Stimulated activated effector memory CD8-positive, alpha-beta T cell treated with anti-CD3 and anti-CD28 coated beads, Interleukin-12 subunit alpha, Interleukin-12 subunit beta, amount 100 ng/mL, for 72 hours (primary cell): ENCODE data around the gene NARF.
"Not testable (repeated sequence)": the region's sequence is repeated elsewhere in the genome, so short reads cannot be mapped to it uniquely, and the experiment has no call there.

Experiments used
- ATAC-seq: fragments of 150-1000 bp; cut with Tn5 transposase; 2 replicates; pipeline ENCODE4 v1.10.0; 2021
- DNase-seq, 2 donors: peaks; one replicate each; pipeline ENCODE4 v3.0.0; 2021 to 2022; ENCODE audit warnings: low spot score in 2 of 2
- H3K27ac Mint-ChIP-seq: one replicate; pipeline ENCODE4 v1.8.0; 2022; ENCODE audit warnings: mild to moderate bottlenecking, mixed read lengths
- H3K36me3 Mint-ChIP-seq: one replicate; pipeline ENCODE4 v1.8.0; 2022; ENCODE audit warnings: mild to moderate bottlenecking, mixed read lengths
- H3K4me1 Mint-ChIP-seq: one replicate; pipeline ENCODE4 v1.8.0; 2022; ENCODE audit warnings: mixed read lengths
- H3K4me3 Mint-ChIP-seq: one replicate; pipeline ENCODE4 v1.8.0; 2022; ENCODE audit warnings: mild to moderate bottlenecking, mixed read lengths
- H3K9me3 Mint-ChIP-seq: one replicate; pipeline ENCODE4 v1.8.0; 2022; ENCODE audit warnings: mixed read lengths

Gene NARF

GRCh38 chr17:82450357-82451106 is 8.0 kb upstream of the NARF start, which contains the start of gene CYBC1:
TSS of gene CYBC1 (minus strand) at chr17:82450752. CDS start at chr17:82449254, 1,498 bp downstream.
- no peaks in the 10 kb centered on the region for H3K9me3 Mint-ChIP-seq
- H3K36me3 Mint-ChIP-seq, result peaks cover 43% of the 10 kb centered on the region
- peak; percentile 92 to 96 for DNase-seq
- peak within 1 kb of the TSS; percentile 99 for H3K4me3 Mint-ChIP-seq
- ATAC-seq, result peak; percentile 85
- H3K4me1 Mint-ChIP-seq, result peaks cover 45% of the 10 kb centered on the region
- H3K27ac Mint-ChIP-seq, result peak within 1 kb of the TSS; percentile 99

- peak overlapping the region; percentile 99 for H3K27ac Mint-ChIP-seq
- no peak for ATAC-seq
- no peak for DNase-seq
- H3K36me3 Mint-ChIP-seq, result peaks cover 27% of the 10 kb centered on the region
- no peaks in the 10 kb centered on the region for H3K9me3 Mint-ChIP-seq
- H3K4me3 Mint-ChIP-seq, result peak overlapping the region; percentile 99
- peaks cover 41% of the 10 kb centered on the region for H3K4me1 Mint-ChIP-seq
Measured at GRCh38 chr17:82452162-82452561, 6.4 kb upstream of the NARF start.

- not testable (repeated sequence) for ATAC-seq, DNase-seq, H3K9me3 Mint-ChIP-seq, H3K4me3 Mint-ChIP-seq
- Mint-ChIP-seq H3K36me3 (peaks cover 26% of the 10 kb centered on the region), H3K4me1 (peaks cover 45% of the 10 kb centered on the region), H3K27ac (peak overlapping the region; percentile 99)
Measured at GRCh38 chr17:82453151-82453550, 5.4 kb upstream of the NARF start.

GRCh38 chr17:82453706-82454105 is 4.8 kb upstream of the NARF start:
- peaks cover 45% of the 10 kb centered on the region for H3K4me1 Mint-ChIP-seq
- DNase-seq, ATAC-seq, H3K27ac Mint-ChIP-seq, H3K9me3 Mint-ChIP-seq, H3K4me3 Mint-ChIP-seq: not testable (repeated sequence)
- H3K36me3 Mint-ChIP-seq, result peaks cover 31% of the 10 kb centered on the region

GRCh38 chr17:82457073-82457928 is 1.2 kb upstream of the NARF start:
- Mint-ChIP-seq H3K4me3 (peak overlapping the region; percentile 90), H3K36me3 (peaks cover 50% of the 10 kb centered on the region), H3K27ac (peak overlapping the region; percentile 96), H3K4me1 (peaks cover 34% of the 10 kb centered on the region), H3K9me3 (no peaks in the 10 kb centered on the region)
- ATAC-seq (no peak), DNase-seq (no peak)

- peak overlapping the region; percentile 96 for H3K27ac Mint-ChIP-seq
- no peak for ATAC-seq
- H3K9me3 Mint-ChIP-seq, result no peaks in the 10 kb centered on the region
- peaks cover 56% of the 10 kb centered on the region for H3K36me3 Mint-ChIP-seq
- peaks cover 36% of the 10 kb centered on the region for H3K4me1 Mint-ChIP-seq
- no peak for DNase-seq
- peak overlapping the region; percentile 90 for H3K4me3 Mint-ChIP-seq
Measured at GRCh38 chr17:82457929-82458178, 687 bp upstream of the NARF start.

GRCh38 chr17:82458885-82459424 is 414 bp downstream of the NARF start:
- Mint-ChIP-seq H3K4me1 (peaks cover 47% of the 10 kb centered on the region), H3K36me3 (peaks cover 67% of the 10 kb centered on the region), H3K9me3 (no peaks in the 10 kb centered on the region)

GRCh38 chr17:82459936-82460335 is 1.4 kb downstream of the NARF start:
- H3K9me3 Mint-ChIP-seq, DNase-seq, H3K27ac Mint-ChIP-seq, ATAC-seq: not testable (repeated sequence)
- H3K4me3 Mint-ChIP-seq, result peak overlapping the region; percentile 90
- H3K4me1 Mint-ChIP-seq, result peaks cover 55% of the 10 kb centered on the region
- H3K36me3 Mint-ChIP-seq, result peaks cover 77% of the 10 kb centered on the region

More at GRCh38 chr17:82458885-82459424, 414 bp downstream of the NARF start:
- Mint-ChIP-seq H3K27ac (peak overlapping the region; percentile 96), H3K4me3 (peak overlapping the region; percentile 90)
- ATAC-seq (no peak), DNase-seq (no peak)

GRCh38 chr17:82461827-82462524 is 3.4 kb downstream of the NARF start:
- no peaks in the 10 kb centered on the region for H3K9me3 Mint-ChIP-seq
- ATAC-seq, result no peak
- no peak overlapping the region for H3K4me3 Mint-ChIP-seq
- no peak for DNase-seq
- peak overlapping the region; percentile 86 for H3K27ac Mint-ChIP-seq
- H3K4me1 Mint-ChIP-seq, result peaks cover 53% of the 10 kb centered on the region
- peaks cover 95% of the 10 kb centered on the region for H3K36me3 Mint-ChIP-seq

- H3K4me3 Mint-ChIP-seq, result no peak overlapping the region
- peak overlapping the region; percentile 86 for H3K27ac Mint-ChIP-seq
- ATAC-seq (no peak), DNase-seq (no peak)
- peaks cover 98% of the 10 kb centered on the region for H3K36me3 Mint-ChIP-seq
- H3K9me3 Mint-ChIP-seq, result no peaks in the 10 kb centered on the region
- H3K4me1 Mint-ChIP-seq, result peaks cover 42% of the 10 kb centered on the region
Measured at GRCh38 chr17:82463391-82463790, 4.8 kb downstream of the NARF start.

GRCh38 chr17:82463925-82464566 is 5.5 kb downstream of the NARF start:
- no peak for DNase-seq
- no peak overlapping the region for H3K4me3 Mint-ChIP-seq
- peak overlapping the region; percentile 86 for H3K27ac Mint-ChIP-seq
- H3K4me1 Mint-ChIP-seq, result peaks cover 41% of the 10 kb centered on the region
- H3K9me3 Mint-ChIP-seq, result no peaks in the 10 kb centered on the region
- peaks cover 98% of the 10 kb centered on the region for H3K36me3 Mint-ChIP-seq
- no peak for ATAC-seq

- H3K4me1 Mint-ChIP-seq, result peaks cover 36% of the 10 kb centered on the region
- ATAC-seq, result no peak
Measured at GRCh38 chr17:82464567-82464929, 6.0 kb downstream of the NARF start.

GRCh38 chr17:82465023-82465603 is 6.6 kb downstream of the NARF start:
- Mint-ChIP-seq H3K4me3 (no peak overlapping the region), H3K4me1 (peaks cover 35% of the 10 kb centered on the region), H3K9me3 (no peaks in the 10 kb centered on the region), H3K27ac (peak overlapping the region; percentile 86), H3K36me3 (peaks cover 98% of the 10 kb centered on the region)
- DNase-seq (no peak), ATAC-seq (no peak)

More at GRCh38 chr17:82464567-82464929, 6.0 kb downstream of the NARF start:
- H3K9me3 Mint-ChIP-seq, result no peaks in the 10 kb centered on the region
- peaks cover 98% of the 10 kb centered on the region for H3K36me3 Mint-ChIP-seq
- no peak overlapping the region for H3K4me3 Mint-ChIP-seq
- peak overlapping the region; percentile 86 for H3K27ac Mint-ChIP-seq
- DNase-seq, result no peak

- DNase-seq (no peak), ATAC-seq (no peak)
- Mint-ChIP-seq H3K36me3 (peaks cover 98% of the 10 kb centered on the region), H3K4me1 (peaks cover 16% of the 10 kb centered on the region), H3K4me3 (no peak overlapping the region), H3K9me3 (no peaks in the 10 kb centered on the region), H3K27ac (no peak overlapping the region)
Measured at GRCh38 chr17:82468692-82469091, 10.2 kb downstream of the NARF start.
